GM21526 (cell line): ENCODE data around the gene CHAF1A.

Source experiments
- ATAC-seq: cut with Tn5 transposase; IDR thresholded peaks from one replicate; pipeline ENCODE4 v1.9.1; 2021; ENCODE audit warnings: moderate library complexity; ENCODE audit not compliant: unreplicated experiment, low FRiP score

The CHAF1A gene

DNA sequence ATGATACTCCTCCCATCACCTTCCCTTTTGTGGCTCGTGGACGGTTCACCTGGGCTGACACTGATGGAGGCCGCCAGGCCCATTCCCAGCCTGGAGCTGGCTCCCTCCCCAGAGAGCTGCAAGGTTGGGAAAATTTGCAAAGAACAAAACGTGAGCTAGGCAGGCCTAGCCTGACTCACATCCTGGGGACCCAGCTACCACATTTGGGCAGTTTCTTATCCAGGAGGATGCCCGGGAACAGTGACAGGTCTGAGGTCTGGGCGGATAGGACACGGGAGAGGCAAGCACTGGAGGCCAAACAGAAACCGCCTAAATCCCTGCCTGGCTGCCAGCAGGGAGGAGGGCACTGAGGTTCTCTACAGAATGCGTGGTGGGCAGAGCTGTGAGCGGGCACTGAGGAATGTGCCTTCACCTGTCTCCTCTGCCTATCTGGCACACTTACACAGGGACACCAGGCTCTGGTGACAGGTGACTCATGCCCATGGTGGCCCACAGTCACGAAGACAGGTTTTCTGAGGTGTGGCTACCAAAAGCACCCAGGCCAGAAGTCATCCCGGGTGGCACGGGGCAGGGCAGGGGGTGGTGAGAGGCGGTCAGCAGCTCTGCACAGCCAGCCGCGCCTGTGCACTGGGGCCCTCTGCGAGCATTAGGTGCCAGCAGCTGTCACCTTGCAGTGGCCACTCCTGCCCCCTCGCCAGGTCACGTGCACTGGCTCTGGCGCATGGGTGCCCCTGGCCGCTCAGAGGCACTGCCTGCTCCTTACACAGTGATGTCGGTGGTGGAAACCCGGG, 25.3 kb upstream of the CHAF1A start:
- no peak for ATAC-seq

DNA sequence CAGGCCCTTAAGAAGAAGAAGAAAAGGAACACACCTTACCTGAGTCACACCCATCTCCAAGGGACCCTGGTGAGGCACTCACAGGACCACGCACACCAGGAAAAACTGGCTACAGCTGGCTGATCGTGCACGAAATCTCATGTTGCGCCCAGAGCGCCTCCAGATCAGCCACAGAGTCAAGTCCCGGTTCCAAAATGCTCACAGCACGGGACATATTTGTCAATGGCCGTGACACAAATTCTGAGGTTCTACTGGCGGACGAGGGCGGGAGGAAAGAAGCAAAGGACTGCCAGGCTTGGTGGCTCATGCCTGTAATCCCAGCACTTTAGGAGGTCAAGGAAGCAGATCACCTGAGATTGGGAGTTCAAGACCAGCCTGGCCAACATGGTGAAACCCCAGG, 23.6 kb upstream of the CHAF1A start:
- ATAC-seq, result no peak

GRCh38 chr19:4379383-4380253, 22.8 kb upstream of the CHAF1A start:
- ATAC-seq, result no peak

GRCh38 chr19:4380254-4380727, 22.1 kb upstream of the CHAF1A start:
- no peak for ATAC-seq

- no peak for ATAC-seq
Measured at GRCh38 chr19:4385291-4386040, 17.0 kb upstream of the CHAF1A start.

DNA sequence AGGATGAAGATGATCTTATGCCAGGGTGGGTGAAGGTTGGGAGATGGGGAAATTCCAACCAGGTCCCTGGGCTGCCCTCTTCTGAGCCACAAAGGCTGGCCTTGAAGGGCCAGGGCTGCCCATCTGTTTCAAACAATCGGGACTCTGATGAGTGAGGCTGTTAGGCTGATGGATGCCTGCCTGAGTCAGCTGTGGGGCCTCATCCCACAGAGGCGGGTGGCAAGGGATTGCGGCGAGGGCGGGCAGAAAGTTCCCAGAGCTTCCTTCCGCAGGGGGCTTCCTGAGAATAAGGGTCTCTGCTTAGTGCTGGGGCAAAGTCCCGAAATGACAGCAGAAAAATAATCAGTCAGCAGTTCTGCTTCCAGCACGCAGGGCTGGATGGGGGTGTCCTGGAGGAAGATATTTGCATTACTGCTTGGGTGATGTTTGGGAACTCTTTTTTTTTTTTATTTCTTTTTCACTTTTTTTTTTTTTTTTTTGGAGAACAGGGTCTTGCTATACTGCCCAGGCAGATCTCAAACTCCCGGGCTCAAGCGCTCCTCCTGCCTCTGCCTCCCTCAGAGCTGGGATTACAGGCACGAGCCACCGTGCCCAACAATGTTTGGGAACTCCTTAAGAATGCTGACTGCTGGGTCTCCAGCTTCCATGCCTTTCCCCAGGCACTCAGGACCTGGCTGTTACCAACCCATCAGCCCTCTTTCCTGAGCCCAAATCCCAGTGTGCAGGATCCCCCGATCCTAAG, 16.2 kb upstream of the CHAF1A start:
- ATAC-seq, result no peak

- no peak for ATAC-seq
Measured at GRCh38 chr19:4388337-4389063, 13.9 kb upstream of the CHAF1A start.

DNA sequence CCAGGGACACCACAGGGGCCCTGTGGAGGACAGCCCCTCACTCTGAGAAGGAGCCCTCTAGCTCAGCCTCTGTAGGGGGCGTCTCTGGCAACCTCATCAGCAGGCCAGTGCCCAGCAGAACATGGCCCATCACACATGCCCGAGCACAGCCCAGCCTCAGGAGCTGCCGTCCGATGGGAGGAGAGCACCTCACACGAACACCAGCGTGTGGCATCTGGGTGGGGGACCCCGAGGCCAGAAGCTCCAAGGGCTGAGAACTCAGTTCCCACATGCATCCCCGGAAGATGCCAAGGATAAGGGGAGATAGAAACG, 13.4 kb upstream of the CHAF1A start:
- ATAC-seq, result no peak

- ATAC-seq, result no peak
Measured at GRCh38 chr19:4389511-4390016, 12.9 kb upstream of the CHAF1A start.

GRCh38 chr19:4390017-4390566, 12.3 kb upstream of the CHAF1A start:
- ATAC-seq, result no peak

GRCh38 chr19:4390567-4391305, 11.7 kb upstream of the CHAF1A start:
- no peak for ATAC-seq

DNA sequence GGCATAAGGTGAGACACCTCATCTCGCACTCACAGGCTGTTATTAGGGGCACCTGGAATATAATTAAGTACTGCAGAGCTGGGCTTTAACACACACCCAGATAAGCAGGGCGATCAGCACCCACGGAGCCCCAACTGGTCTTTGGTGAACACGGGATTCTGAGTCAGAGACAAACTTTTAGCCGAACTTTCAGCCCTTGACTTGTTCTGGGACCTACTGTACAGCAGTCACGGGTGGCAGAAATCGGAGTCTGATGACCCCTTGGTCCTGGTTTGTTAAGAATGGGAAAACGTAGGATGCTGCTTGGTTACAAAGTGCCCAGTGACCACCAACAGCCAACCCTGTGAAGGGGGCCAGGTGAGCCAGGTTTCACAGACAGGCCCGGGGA, 11.1 kb upstream of the CHAF1A start:
- ATAC-seq, result no peak

DNA sequence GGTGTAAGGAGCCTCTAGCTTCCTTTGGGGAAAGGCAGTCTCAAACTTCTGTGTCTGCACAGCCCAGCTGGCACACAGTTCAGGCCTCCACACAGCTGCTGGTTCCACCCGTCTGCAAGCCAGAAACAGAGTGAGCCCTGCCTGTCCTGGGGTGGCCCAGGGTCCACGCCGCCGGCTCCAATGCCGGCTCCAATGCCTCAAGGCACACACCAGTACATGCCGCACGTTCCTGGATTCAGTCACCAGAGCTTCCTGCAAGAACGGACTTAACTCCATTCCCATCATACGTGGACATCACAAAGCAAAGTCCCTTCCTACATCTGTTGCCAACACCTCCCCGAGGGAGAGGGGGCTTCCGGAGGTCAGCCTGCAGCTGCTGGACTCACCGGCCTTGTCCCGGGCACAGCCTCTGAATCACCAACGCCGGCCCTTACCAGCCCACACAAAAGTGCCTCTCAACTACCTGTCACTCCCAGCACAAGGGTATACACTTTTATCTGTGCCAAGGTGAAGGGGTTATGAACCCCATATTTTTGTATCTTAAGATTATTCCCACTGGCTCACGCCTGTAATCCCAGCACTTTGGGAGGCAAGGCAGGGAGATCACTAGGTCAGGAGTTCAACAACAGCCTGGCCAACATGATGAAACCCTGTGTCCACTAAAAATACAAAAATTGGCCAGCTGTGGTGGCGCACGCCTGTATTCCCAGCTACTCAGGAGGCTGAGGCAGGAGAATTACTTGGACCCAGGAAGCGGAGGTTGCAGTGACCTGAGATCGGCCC, 10.5 kb upstream of the CHAF1A start:
- no peak for ATAC-seq

DNA sequence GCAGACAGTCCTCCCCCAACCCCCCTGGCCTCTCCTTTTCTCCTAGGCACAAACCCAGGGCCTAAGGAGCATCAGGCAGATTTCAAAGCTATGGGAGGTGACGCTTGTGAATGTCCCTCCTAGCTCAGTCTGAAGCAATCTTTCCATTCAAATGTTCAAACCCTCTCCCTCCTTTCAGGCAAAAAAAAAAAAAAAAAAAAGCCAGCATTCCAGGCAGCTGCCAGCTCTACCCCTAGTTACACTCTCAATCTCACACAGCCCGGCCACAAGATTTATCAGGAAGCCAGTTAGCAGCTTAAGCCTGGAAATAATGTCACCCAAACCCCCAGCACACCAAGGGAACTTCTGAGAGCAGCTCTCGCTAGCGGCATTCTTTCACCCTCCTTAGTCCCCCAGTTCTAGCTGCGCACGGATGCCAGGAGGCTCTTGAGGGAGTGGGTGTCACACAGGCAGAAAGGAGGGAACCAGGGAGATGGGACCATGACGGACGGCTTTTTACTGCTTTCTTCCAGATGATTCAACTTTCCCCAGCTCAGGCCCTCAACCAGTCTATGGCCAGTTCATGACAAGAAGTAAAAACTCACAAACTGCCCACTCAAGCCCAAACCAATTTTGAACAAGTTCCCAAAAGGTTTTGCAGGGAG, 8.4 kb upstream of the CHAF1A start:
- no peak for ATAC-seq

GRCh38 chr19:4396949-4397783, 5.3 kb upstream of the CHAF1A start:
- ATAC-seq, result no peak

- peak; percentile 6 for ATAC-seq
Measured at GRCh38 chr19:4399812-4400134, 2.7 kb upstream of the CHAF1A start.
